IMR-90 (cell line): ENCODE measurements around the gene AIMP1. TPM values are rescaled to one million over a fixed set of nuclear protein-coding genes. Genes with fewer than 3 reads are reported as not detected.
A peak's percentile ranks its signal among the peaks of the same experiment; 100 is the strongest.

Source experiments
- ATAC-seq: fragments of 200-7000 bp; cut with Tn5 transposase; 2 replicates; pipeline ENCODE4 v1.9.1; 2020; ENCODE audit warnings: low read depth, mild to moderate bottlenecking, moderate library complexity
- BruUV-seq: library from RNA; stranded (reverse); fragments of 400-500 nt; replicated peaks from 2 replicates; lab custom pipeline; 2021; lab: Mats Ljungman, UMichigan
- CTCF ChIA-PET: fragments of 300-600 bp; formaldehyde crosslinking; extraction: SDS; loops from one replicate; lab custom pipeline; 2021; ENCODE audit warnings: antibody characterized with exemption; lab: Yijun Ruan, JAX
- POLR2A ChIA-PET: fragments of 300-600 bp; sonication (Branson Sonifier 250); formaldehyde crosslinking; loops from one replicate; lab custom pipeline; 2022; ENCODE audit warnings: antibody characterized with exemption; ENCODE audit not compliant: unreplicated experiment; lab: Charles Lee
- DNase-seq: peaks from one replicate; pipeline ENCODE4 v3.0.0; 2013
- H2AFZ ChIP-seq: replicated peaks from 2 replicates; pipeline ENCODE3; 2013; ENCODE audit warnings: low read length, mild to moderate bottlenecking; ENCODE audit not compliant: poor library complexity
- H2AK5ac ChIP-seq: 2 replicates; pipeline ENCODE4 v1.6.1; 2013; ENCODE audit warnings: low read depth, low read length, inconsistent platforms
- H2AK9ac ChIP-seq: replicated peaks from 2 replicates; pipeline ENCODE3; 2013; ENCODE audit warnings: mild to moderate bottlenecking, low read depth, low read length, moderate library complexity; ENCODE audit not compliant: poor library complexity
- H2BK120ac ChIP-seq: 2 replicates; pipeline ENCODE4 v1.6.1; 2013; ENCODE audit warnings: low read depth, low read length, inconsistent platforms
- H2BK15ac ChIP-seq: 3 replicates; pipeline ENCODE4 v1.6.1; 2013; ENCODE audit warnings: low read depth, low read length, inconsistent platforms
- H2BK20ac ChIP-seq: 2 replicates; pipeline ENCODE4 v1.6.1; 2013; ENCODE audit warnings: low read depth, mild to moderate bottlenecking, inconsistent platforms, low read length, moderate library complexity
- H2BK5ac ChIP-seq: 2 replicates; pipeline ENCODE4 v1.6.1; 2013; ENCODE audit warnings: mild to moderate bottlenecking, low read depth, low read length, inconsistent platforms; ENCODE audit not compliant: poor library complexity, severe bottlenecking
- H3K14ac ChIP-seq: replicated peaks from 2 replicates; pipeline ENCODE4 v1.6.1; 2013; ENCODE audit warnings: low read depth, low read length, inconsistent platforms
- H3K18ac ChIP-seq: 2 replicates; pipeline ENCODE4 v1.6.1; 2013; ENCODE audit warnings: low read depth, low read length, control low read depth
- H3K23ac ChIP-seq: 2 replicates; pipeline ENCODE4 v1.6.1; 2013; ENCODE audit warnings: low read depth, low read length, inconsistent platforms
- H3K27ac ChIP-seq: 2 replicates; pipeline ENCODE4 v1.5.1; 2013; ENCODE audit warnings: mild to moderate bottlenecking, control low read depth, low read length; ENCODE audit not compliant: insufficient read depth
- H3K27me3 ChIP-seq: 2 replicates; pipeline ENCODE4 v1.6.1; 2013; ENCODE audit warnings: low read length; ENCODE audit not compliant: control insufficient read depth, insufficient read depth
- H3K36me3 ChIP-seq: 2 replicates; pipeline ENCODE4 v1.6.1; 2013; ENCODE audit warnings: low read length, mixed read lengths; ENCODE audit not compliant: control insufficient read depth, insufficient read depth
- H3K4ac ChIP-seq: 2 replicates; pipeline ENCODE4 v1.6.1; 2013; ENCODE audit warnings: low read depth, low read length, inconsistent platforms
- H3K4me1 ChIP-seq: 2 replicates; pipeline ENCODE4 v1.6.1; 2013; ENCODE audit warnings: low read length, mixed read lengths; ENCODE audit not compliant: control insufficient read depth, insufficient read depth
- H3K4me2 ChIP-seq: 2 replicates; pipeline ENCODE4 v1.6.1; 2013; ENCODE audit warnings: low read depth, mild to moderate bottlenecking, control low read depth, low read length, moderate library complexity
- H3K4me3 ChIP-seq: 2 replicates; pipeline ENCODE4 v1.5.1; 2013; ENCODE audit warnings: low read depth, mild to moderate bottlenecking, control low read depth, low read length, moderate library complexity; ENCODE audit not compliant: insufficient read depth
- H3K56ac ChIP-seq: 2 replicates; pipeline ENCODE4 v1.6.1; 2013; ENCODE audit warnings: low read length, inconsistent platforms; ENCODE audit not compliant: insufficient read depth; ENCODE audit errors: extremely low read depth
- H3K79me1 ChIP-seq, 2 experiments: 2 replicates each; pipeline ENCODE4 v1.6.1; 2013; ENCODE audit warnings: low read length in 2 of 2, inconsistent platforms in 1 of 2, low read depth in 1 of 2
- H3K9ac ChIP-seq: 2 replicates; pipeline ENCODE4 v1.6.1; 2013; ENCODE audit warnings: low read depth, low read length, control low read depth
- H3K9me1 ChIP-seq: 2 replicates; pipeline ENCODE4 v1.6.1; 2013; ENCODE audit warnings: low read length, inconsistent platforms; ENCODE audit not compliant: insufficient read depth
- H3K9me3 ChIP-seq: 2 replicates; pipeline ENCODE4 v1.6.1; 2013; ENCODE audit warnings: low read length; ENCODE audit not compliant: control insufficient read depth, insufficient read depth
- H4K20me1 ChIP-seq: 2 replicates; pipeline ENCODE4 v1.6.1; 2013; ENCODE audit warnings: low read length, inconsistent platforms; ENCODE audit not compliant: insufficient read depth
- H4K5ac ChIP-seq: 2 replicates; pipeline ENCODE4 v1.6.1; 2013; ENCODE audit warnings: mild to moderate bottlenecking, low read depth, low read length, control low read depth
- H4K8ac ChIP-seq, 2 experiments: 2 replicates each; pipeline ENCODE4 v1.6.1; 2013; ENCODE audit warnings: low read depth in 2 of 2, low read length in 2 of 2, control low read depth in 1 of 2, inconsistent platforms in 1 of 2
- H4K91ac ChIP-seq: 2 replicates; pipeline ENCODE4 v1.6.1; 2013; ENCODE audit warnings: low read depth, low read length, inconsistent platforms; ENCODE audit not compliant: insufficient read depth
- CHD1 ChIP-seq: IDR thresholded peaks from 2 replicates; pipeline ENCODE4 v1.6.1; 2012; ENCODE audit warnings: low read depth, low read length, improper control_type of control experiment
- NFE2L2 ChIP-seq: fragments of 150-350 bp; IDR thresholded peaks from 2 replicates; pipeline ENCODE4 v1.6.1; 2016; ENCODE audit warnings: low read depth, mild to moderate bottlenecking, low read length
- SMC3 ChIP-seq: fragments of 150-350 bp; IDR thresholded peaks from 2 replicates; pipeline ENCODE4 v1.6.1; 2016; ENCODE audit warnings: low read depth, mild to moderate bottlenecking, antibody characterized with exemption, low read length, moderate library complexity
- WGBS, 2 experiments: methylation state at CpG; one replicate each; pipeline versions ENCODE4 v1.1.5 to v1.1.7; 2013; ENCODE audit warnings: missing lambda C conversion rate in 2 of 2; ENCODE audit not compliant: insufficient read length in 1 of 2; ENCODE audit errors: extremely low coverage in 2 of 2; 5-methylcytosine and 5-hydroxymethylcytosine counted together
- dilution Hi-C: fragments of 300-500 bp; cut with HindIII; formaldehyde crosslinking; loops from one replicate; pipeline ENCODE4 v1.14.3; 2018; ENCODE audit warnings: low sequenced_read_pairs; ENCODE audit not compliant: unreplicated experiment
- in situ Hi-C: fragments of 300-500 bp; cut with MboI; formaldehyde crosslinking; loops from 3 replicates; pipeline ENCODE4 v1.14.3; 2019; ENCODE audit warnings: low sequenced_read_pairs, inconsistent platforms, mixed read lengths
- intact Hi-C: fragments of 100-400 bp; cut with micrococcal nuclease; formaldehyde crosslinking; loops from 2 replicates; pipeline ENCODE4 v1.10.0; 2022
- polyA plus RNA-seq, 3 experiments: library from polyadenylated mRNA; depleted of rRNA; stranded (reverse); fragments of >200 nt; gene quantifications; 2 replicates each; pipeline ENCODE4 v1.2.3, GENCODE V29; 2012; ENCODE audit warnings: low replicate concordance in 1 of 3
- total RNA-seq: library from RNA; depleted of rRNA; stranded (reverse); fragments of >200 nt; gene quantifications from 2 replicates; pipeline ENCODE4 v1.2.3, GENCODE V29; 2012

The AIMP1 gene
- total and polyA plus RNA-seq, 2 of the 4 experiments (the other 2 are of a cell fraction) = 11.8 to 21.4 TPM

DNA sequence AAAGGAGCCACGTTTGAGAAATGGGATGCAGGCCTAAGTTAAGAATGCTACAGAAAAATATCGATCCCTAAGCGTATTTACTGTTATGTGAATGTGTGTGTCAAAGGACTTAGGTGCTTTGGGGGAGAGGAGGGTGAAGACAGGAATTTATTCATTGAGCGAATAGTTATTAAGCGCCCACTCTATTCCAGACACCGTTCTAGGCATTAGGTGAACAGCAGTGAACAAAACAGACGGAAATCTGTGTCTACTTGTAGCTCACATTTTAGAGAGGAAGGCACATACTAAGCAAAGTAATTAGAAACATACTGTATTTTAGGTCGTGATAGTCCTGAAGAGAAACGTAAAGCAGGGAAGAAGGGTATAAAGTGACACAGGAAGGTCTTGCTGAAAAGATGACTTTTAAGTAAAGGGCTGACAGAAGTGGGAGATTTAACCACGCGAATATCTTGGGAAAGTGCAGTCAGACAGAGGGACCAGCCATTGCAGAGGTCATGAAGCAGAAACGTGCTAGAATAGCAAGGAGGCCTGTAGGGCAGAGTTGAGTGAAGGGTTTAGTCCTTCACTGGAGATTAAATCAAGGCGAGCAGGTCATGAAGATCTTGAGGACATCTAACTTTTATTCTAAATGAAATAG lies 541 bp downstream of the AIMP1 start:
- Histone ChIP-seq H2AFZ (peak overlapping the region; percentile 96), H4K20me1 (no peaks in the 10 kb centered on the region), H3K27me3 (no peaks in the 10 kb centered on the region), H3K18ac (no peak overlapping the region; the same call in 1 of the 2 replicates), H3K4ac (peak overlapping the region; percentile 95), H2BK15ac (0 out of 3 replicates have a peak overlapping the region, but pooled peaks have one; percentile 9), H4K8ac (peak overlapping the region; percentile 86 to 99), H3K9ac (peak overlapping the region; percentile 91), H3K14ac (peak overlapping the region; percentile 97), H3K9me1 (no peaks in the 10 kb centered on the region), H3K9me3 (no peaks in the 10 kb centered on the region), H2AK9ac (peak overlapping the region; percentile 80), H3K23ac (peak overlapping the region; percentile 98), H3K4me1 (peaks cover 1% of the 10 kb centered on the region; the same call in 1 of the 2 replicates), H4K91ac (peak overlapping the region; percentile 98), H3K4me2 (peak overlapping the region; percentile 98), H3K79me1 (peaks cover 16 to 26% of the 10 kb centered on the region in 2 experiments; a peak in 3 of 4 replicates), H4K5ac (peak overlapping the region; percentile 82), H3K4me3 (peak overlapping the region; percentile 70), H2BK120ac (peak overlapping the region; percentile 56), H3K56ac (peak overlapping the region; percentile 90), H2BK5ac (peak overlapping the region; percentile 74), H2AK5ac (peak overlapping the region; percentile 24), H3K36me3 (0 out of 2 replicates have a peak, but pooled peaks cover 1% of the 10 kb centered on the region), H3K27ac (peak overlapping the region; percentile 86), H2BK20ac (no peak overlapping the region)
- ATAC-seq (no peak), DNase-seq (no peak)
- TSS peak; percentile 67 for BruUV-seq
- in situ Hi-C loops = no loop called here
- POLR2A ChIA-PET = no interaction called here
- WGBS, 2 experiments = 0% methylated on average over 2 of the region's 13 CpGs; no CpG with 5 or more reads in 1 of the 2 experiments
- intact Hi-C loops = loop anchor here (5.0 kb wide), 1 partner anchor 50 kb away; no protein-coding TSS in a partner anchor
- TF ChIP-seq SMC3 (no peak), NFE2L2 (no peak), CHD1 (0 out of 2 replicates have a peak, but pooled peaks have one; percentile 3)
- dilution Hi-C loops = no loop called here
- CTCF ChIA-PET = no interaction called here
